Right lobe of liver (tissue), 6 donors: ENCODE results near the gene SBF2. TPM values are rescaled to one million over a fixed set of nuclear protein-coding genes. Genes with fewer than 3 reads are reported as not detected.
A peak's percentile ranks its signal among the peaks of the same experiment; 100 is the strongest.

ENCODE experiments used
- ATAC-seq, 4 donors: fragments of 200-7000 bp; cut with Tn5 transposase; one replicate each; pipeline ENCODE4 v1.9.1; 2020; ENCODE audit warnings: mild to moderate bottlenecking in 4 of 4, moderate library complexity in 4 of 4
- DNase-seq, 3 donors: peaks; one replicate each; pipeline ENCODE4 v3.0.0-alpha.2; 2020
- H3K27ac ChIP-seq, 3 donors: fragments of 200-600 bp; one replicate each; pipeline ENCODE4 v1.8.0; 2022
- H3K27me3 ChIP-seq, 2 donors: fragments of 200-600 bp; one replicate each; pipeline ENCODE4 v1.8.0; 2022
- H3K36me3 ChIP-seq, 4 donors: fragments of 200-600 bp; sonication (generic) in 1 of 4; one replicate each; pipeline versions ENCODE4 v1.5.1 to v1.8.0; 2017 to 2022; ENCODE audit warnings: control low read depth in 1 of 4
- H3K4me1 ChIP-seq, 4 donors: fragments of 200-600 bp; sonication (generic) in 1 of 4; one replicate each; pipeline versions ENCODE4 v1.5.1 to v1.8.0; 2017 to 2022; ENCODE audit warnings: control low read depth in 1 of 4
- H3K4me3 ChIP-seq, 3 donors: fragments of 200-600 bp; one replicate each; pipeline ENCODE4 v1.8.0; 2022
- H3K9me3 ChIP-seq, 4 donors: fragments of 200-600 bp; sonication (generic) in 1 of 4; one replicate each; pipeline versions ENCODE4 v1.5.1 to v1.8.0; 2017 to 2022; ENCODE audit warnings: control low read depth in 1 of 4
- POLR2A ChIP-seq: fragments of 450-650 bp; IDR thresholded peaks from one replicate; pipeline ENCODE4 v1.6.1; 2017; ENCODE audit warnings: antibody characterized with exemption, mild to moderate bottlenecking
- WGBS: methylation state at CpG from one replicate; pipeline ENCODE4 v1.1.6; 2018; ENCODE audit warnings: low coverage, low lambda C conversion rate; ENCODE audit not compliant: insufficient coverage; ENCODE audit errors: missing lambda C conversion rate; 5-methylcytosine and 5-hydroxymethylcytosine counted together
- intact Hi-C, 2 donors: fragments of 100-400 bp; cut with DNase I; formaldehyde crosslinking; loops; one replicate each; pipeline versions ENCODE4 v1.11.2 to v1.14.1; 2022
- total RNA-seq, 6 experiments: library from RNA; depleted of rRNA in 2 of 6; stranded (reverse); fragments of >200 nt in 2 of 6; fragmentation: NEBNext Ultra II Directional in 3 of 6; extraction: Animal tissue kit (Norgen Biotek cat#: 25700) in 3 of 6; gene quantifications; one replicate each; pipeline versions ENCODE4 v1.1.0 to v1.2.4, GENCODE V29; 2016 to 2023
- TF ChIP-seq, protein P1 (sequence below), 4 donors: fragments of 200-600 bp in 3 of 4; fragments of 450-650 bp in 1 of 4; IDR thresholded peaks; one replicate each; pipeline versions ENCODE4 v1.5.1 to v1.8.0; 2016 to 2022; ENCODE audit warnings: antibody characterized with exemption in 4 of 4, mild to moderate bottlenecking in 2 of 4
- donor health status: DM: no; HTN: yes; CAD: no.
- donor health status: DM: no; HTN: no; CAD: no.
- donor health status: DM: no; HTN: no; CAD: no.
- donor health status: DM: no; HTN: yes; CAD: no.
- donor health status: DM: no; HTN: yes; CAD: no.

The SBF2 gene
- total RNA-seq, 6 experiments from 2014 or later, result 13.7 to 28.4 (median 21.3) TPM

GRCh38 chr11:10087186-10087922 lies 206.7 kb downstream of the SBF2 start:
- Histone ChIP-seq H3K9me3 (no peaks in the 10 kb centered on the region), H3K27ac (no peak overlapping the region), H3K36me3 (no peaks in the 10 kb centered on the region), H3K4me1 (peaks cover 0 to 6% (median 0%) of the 10 kb centered on the region in 4 donors), H3K4me3 (no peak overlapping the region), H3K27me3 (no peaks in the 10 kb centered on the region)
- TF ChIP-seq, protein P1, sequence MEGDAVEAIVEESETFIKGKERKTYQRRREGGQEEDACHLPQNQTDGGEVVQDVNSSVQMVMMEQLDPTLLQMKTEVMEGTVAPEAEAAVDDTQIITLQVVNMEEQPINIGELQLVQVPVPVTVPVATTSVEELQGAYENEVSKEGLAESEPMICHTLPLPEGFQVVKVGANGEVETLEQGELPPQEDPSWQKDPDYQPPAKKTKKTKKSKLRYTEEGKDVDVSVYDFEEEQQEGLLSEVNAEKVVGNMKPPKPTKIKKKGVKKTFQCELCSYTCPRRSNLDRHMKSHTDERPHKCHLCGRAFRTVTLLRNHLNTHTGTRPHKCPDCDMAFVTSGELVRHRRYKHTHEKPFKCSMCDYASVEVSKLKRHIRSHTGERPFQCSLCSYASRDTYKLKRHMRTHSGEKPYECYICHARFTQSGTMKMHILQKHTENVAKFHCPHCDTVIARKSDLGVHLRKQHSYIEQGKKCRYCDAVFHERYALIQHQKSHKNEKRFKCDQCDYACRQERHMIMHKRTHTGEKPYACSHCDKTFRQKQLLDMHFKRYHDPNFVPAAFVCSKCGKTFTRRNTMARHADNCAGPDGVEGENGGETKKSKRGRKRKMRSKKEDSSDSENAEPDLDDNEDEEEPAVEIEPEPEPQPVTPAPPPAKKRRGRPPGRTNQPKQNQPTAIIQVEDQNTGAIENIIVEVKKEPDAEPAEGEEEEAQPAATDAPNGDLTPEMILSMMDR (IDR thresholded peaks at IDR 0.05), result no peak
- no peak for TF ChIP-seq POLR2A
- DNase-seq (no peak), ATAC-seq (no peak)
- WGBS, result 16% methylated on average over 1 of the region's 1 CpG
- intact Hi-C loops, result no loop called here

GRCh38 chr11:10080138-10080537 lies 213.9 kb downstream of the SBF2 start:
- intact Hi-C loops, result no loop called here
- no peak overlapping the region for H3K4me3 ChIP-seq
- peaks cover 0 to 5% (median 0%) of the 10 kb centered on the region in 4 donors for H3K4me1 ChIP-seq
- ATAC-seq (no peak), DNase-seq (no peak)
- H3K36me3 ChIP-seq, result no peaks in the 10 kb centered on the region
- no peak for TF ChIP-seq POLR2A
- TF ChIP-seq, protein P1 (IDR thresholded peaks at IDR 0.05), result no peak
- no peaks in the 10 kb centered on the region for H3K27me3 ChIP-seq
- no peak overlapping the region for H3K27ac ChIP-seq
- 100% methylated on average over 3 of the region's 4 CpGs for WGBS
- no peaks in the 10 kb centered on the region for H3K9me3 ChIP-seq

- Histone ChIP-seq H3K36me3 (no peaks in the 10 kb centered on the region), H3K4me3 (no peak overlapping the region), H3K4me1 (peaks cover 0 to 5% (median 0%) of the 10 kb centered on the region in 4 donors), H3K9me3 (no peaks in the 10 kb centered on the region), H3K27me3 (no peaks in the 10 kb centered on the region), H3K27ac (no peak overlapping the region)
- TF ChIP-seq POLR2A, result no peak
- TF ChIP-seq, protein P1 (IDR thresholded peaks at IDR 0.05), result peak; percentile 32 to 76 (median 58)
- DNase-seq (peak; percentile 58 to 80 (median 66)), ATAC-seq (peak; percentile 63 to 97 (median 90))
- 19% methylated on average over 2 of the region's 6 CpGs for WGBS
- intact Hi-C loops, result no loop called here
Measured at GRCh38 chr11:10076458-10077141, 217.4 kb downstream of the SBF2 start.

DNA sequence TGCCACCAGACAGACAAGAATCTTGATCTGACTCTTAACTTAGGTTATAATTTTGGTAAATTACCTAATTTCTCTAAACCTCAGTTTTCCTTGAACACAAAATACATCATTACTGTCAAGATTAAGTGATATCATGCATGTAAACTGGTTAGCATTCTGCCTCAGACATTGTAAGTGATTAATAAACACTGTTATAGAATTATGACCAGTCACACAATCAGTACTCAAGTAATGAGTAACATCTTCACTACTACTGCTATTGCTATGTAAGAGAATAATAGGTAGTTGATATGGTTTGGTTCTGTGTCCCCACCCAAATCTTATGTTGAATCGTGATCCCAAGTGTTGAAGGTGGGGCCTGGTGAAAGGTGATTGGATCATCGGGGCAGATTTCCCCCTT lies 218.9 kb downstream of the SBF2 start:
- no peaks in the 10 kb centered on the region for H3K9me3 ChIP-seq
- WGBS, result 100% methylated on average over 2 of the region's 2 CpGs
- no peak for TF ChIP-seq POLR2A
- TF ChIP-seq, protein P1 (IDR thresholded peaks at IDR 0.05), result no peak
- H3K36me3 ChIP-seq, result no peaks in the 10 kb centered on the region
- ATAC-seq (no peak), DNase-seq (no peak)
- no peak overlapping the region for H3K27ac ChIP-seq
- H3K4me1 ChIP-seq, result peaks cover 0 to 5% (median 0%) of the 10 kb centered on the region in 4 donors
- H3K27me3 ChIP-seq, result no peaks in the 10 kb centered on the region
- intact Hi-C loops, result no loop called here
- H3K4me3 ChIP-seq, result no peak overlapping the region
